GM12878 (cell line): ENCODE results near the gene EIF2D.

Experiments
- BCL11A ChIP-seq: IDR thresholded peaks from 2 replicates; pipeline ENCODE4 v1.6.1; 2011; ENCODE audit warnings: low read depth, low read length
- HDAC6 ChIP-seq: fragments of 200-600 bp; sonication (generic); IDR thresholded peaks from one replicate; pipeline ENCODE4 v1.8.0; 2017; ENCODE audit warnings: antibody characterized with exemption; ENCODE audit not compliant: unreplicated experiment
- NFXL1 ChIP-seq: fragments of 450-650 bp; IDR thresholded peaks from 2 replicates; pipeline ENCODE4 v1.6.1; 2017; ENCODE audit warnings: antibody characterized with exemption, mild to moderate bottlenecking, borderline replicate concordance
- POLR2A ChIP-seq: IDR thresholded peaks from 2 replicates; pipeline ENCODE4 v1.6.1; 2011; ENCODE audit warnings: low read depth, mild to moderate bottlenecking, low read length
- RELB ChIP-seq: fragments of 450-650 bp; IDR thresholded peaks from 2 replicates; pipeline ENCODE4 v1.6.1; 2017; ENCODE audit warnings: low read depth, mild to moderate bottlenecking, moderate library complexity
- YBX1 ChIP-seq: fragments of 450-650 bp; IDR thresholded peaks from 2 replicates; pipeline ENCODE4 v1.6.1; 2016; ENCODE audit warnings: antibody characterized with exemption

DNA sequence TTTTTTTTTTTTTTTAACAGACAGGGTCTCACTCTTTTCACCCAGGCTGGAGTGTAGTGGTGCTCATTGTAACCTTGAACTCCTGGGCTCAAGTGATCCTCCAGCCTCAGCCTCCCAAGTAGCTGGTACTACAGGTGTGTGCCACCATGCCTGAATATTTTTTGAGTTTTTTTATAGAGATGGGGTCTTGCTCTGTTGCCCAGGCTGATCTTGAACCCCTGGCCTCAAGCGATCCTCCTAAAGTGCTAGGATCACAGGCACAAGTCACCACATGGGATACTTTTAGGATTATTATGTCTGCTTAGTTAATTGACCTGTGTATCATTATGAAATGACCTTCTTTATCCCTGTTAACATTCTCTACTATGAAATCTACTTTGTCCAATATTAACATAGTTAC, 66.9 kb downstream of the EIF2D start:
- TF ChIP-seq BCL11A (no peak), RELB (no peak), NFXL1 (no peak), POLR2A (no peak), YBX1 (no peak), HDAC6 (no peak)
